ENCODE measurements around the gene CLSTN2. TPM values are rescaled to one million over a fixed set of nuclear protein-coding genes. Genes with fewer than 3 reads are reported as not detected.

Gene CLSTN2
- total and polyA plus RNA-seq, 2 of the 13 experiments (the other 11 are each of a cell fraction or from before 2014, with no cell fraction given): not detected

DNA sequence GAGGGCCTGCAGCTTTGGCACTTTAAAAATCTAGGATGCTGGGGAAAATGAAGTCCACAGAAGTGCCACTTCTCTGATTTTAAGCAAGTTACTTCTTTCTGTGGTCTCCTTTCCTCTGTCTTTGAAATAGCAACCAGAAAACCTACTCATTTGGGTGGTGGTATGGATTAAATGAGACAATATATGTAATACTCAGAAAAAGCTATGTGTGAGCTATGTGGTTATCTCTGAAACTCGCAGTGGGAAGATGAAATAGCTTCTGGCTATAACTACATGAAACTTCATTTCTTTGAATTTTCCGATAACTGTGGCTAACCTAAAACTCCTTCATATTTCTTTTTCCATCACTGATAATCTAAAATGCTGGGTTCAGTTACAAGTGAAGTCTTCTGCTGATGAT, 368.9 kb downstream of the CLSTN2 start (continued):
- no peak for TF ChIP-seq ZBTB44 (CRISPR knock-in tag; IDR thresholded peaks at IDR 0.05)
- TF ChIP-seq ZNF589 (CRISPR knock-in tag; conservative IDR thresholded peaks at IDR 0.05): no peak

GRCh38 chr3:140308535-140308934, 373.6 kb downstream of the CLSTN2 start:
- no peak overlapping the region for H3K4me2 ChIP-seq (ENCODE audit: low read depth, low read length)
- no peak overlapping the region for H3K27ac ChIP-seq (ENCODE audit: extremely low read length, insufficient read depth, low read length)
- 8% methylated on average over 2 of the region's 2 CpGs for WGBS (ENCODE audit: low lambda C conversion rate)
- no peak for FAIRE-seq
- no peaks in the 10 kb centered on the region for H3K79me2 ChIP-seq (ENCODE audit: insufficient read depth, low read length)
- no peak overlapping the region for H2AFZ ChIP-seq (ENCODE audit: low read length)
- in situ Hi-C loops (cut with HindIII; ENCODE audit: extremely low pct_ligation_motif_present, low pct_unique_long_range_greater_than_20kb): no loop called here
- intact Hi-C loops (cut with micrococcal nuclease; ENCODE audit: unreplicated experiment): no loop called here
- H3K9me3 ChIP-seq (ENCODE audit: low read length): no peaks in the 10 kb centered on the region
- DNase-seq (ENCODE audit: low spot score): no peak
- ATAC-seq: no peak
- no peaks in the 10 kb centered on the region for H3K36me3 ChIP-seq (replicated peaks in 1 of 2; ENCODE audit: control insufficient read depth in 1 of 2, insufficient read depth in 2 of 2, low read length in 2 of 2)
- H3K9ac ChIP-seq (ENCODE audit: insufficient read depth, low read depth, low read length): no peak overlapping the region
- POLR2A ChIA-PET: no interaction called here
- CTCF ChIA-PET (ENCODE audit: low intra/inter-chr PET ratio, low total read pairs): no interaction called here
- no peaks in the 10 kb centered on the region for H3K4me1 ChIP-seq (ENCODE audit: insufficient read depth, low read length)
- peaks cover 0 to 4% of the 10 kb centered on the region in 2 experiments; a peak in 1 of 5 replicates for H3K27me3 ChIP-seq (ENCODE audit: control insufficient read depth in 1 of 2, insufficient read depth in 2 of 2, low read length in 2 of 2)
- BruUV-seq (replicated peaks): no TSS peak
- H4K20me1 ChIP-seq (ENCODE audit: insufficient read depth, low read length): no peaks in the 10 kb centered on the region
- no peak overlapping the region for H3K4me3 ChIP-seq (replicated peaks in 1 of 3; ENCODE audit: insufficient read depth in 1 of 3, low read depth in 2 of 3, low read length in 3 of 3)
- TF ChIP-seq SMC3 (IDR thresholded peaks at IDR 0.05; ENCODE audit: low read length) (no peak), ZNF670 (CRISPR knock-in tag; IDR thresholded peaks at IDR 0.05; ENCODE audit: borderline replicate concordance) (no peak), ZNF678 (CRISPR knock-in tag; IDR thresholded peaks at IDR 0.05) (no peak), TFE3 (CRISPR knock-in tag; IDR thresholded peaks at IDR 0.05) (no peak), ZNF33A (CRISPR knock-in tag; IDR thresholded peaks at IDR 0.05; ENCODE audit: borderline replicate concordance) (no peak), NFIB (CRISPR knock-in tag; IDR thresholded peaks at IDR 0.05; ENCODE audit: borderline replicate concordance) (no peak), HCFC1 (IDR thresholded peaks at IDR 0.05; ENCODE audit: low read depth, low read length) (no peak), MIXL1 (CRISPR knock-in tag; IDR thresholded peaks at IDR 0.05) (no peak), ZNF225 (CRISPR knock-in tag; IDR thresholded peaks at IDR 0.05) (no peak), SNAPC4 (CRISPR knock-in tag; IDR thresholded peaks at IDR 0.05) (no peak), DR1 (CRISPR knock-in tag; IDR thresholded peaks at IDR 0.05) (no peak), SP2 (CRISPR knock-in tag; IDR thresholded peaks at IDR 0.05) (no peak), POGZ (CRISPR knock-in tag; IDR thresholded peaks at IDR 0.05) (no peak), STAG1 (CRISPR knock-in tag; IDR thresholded peaks at IDR 0.05) (no peak)
- TF ChIP-seq, protein P1, sequence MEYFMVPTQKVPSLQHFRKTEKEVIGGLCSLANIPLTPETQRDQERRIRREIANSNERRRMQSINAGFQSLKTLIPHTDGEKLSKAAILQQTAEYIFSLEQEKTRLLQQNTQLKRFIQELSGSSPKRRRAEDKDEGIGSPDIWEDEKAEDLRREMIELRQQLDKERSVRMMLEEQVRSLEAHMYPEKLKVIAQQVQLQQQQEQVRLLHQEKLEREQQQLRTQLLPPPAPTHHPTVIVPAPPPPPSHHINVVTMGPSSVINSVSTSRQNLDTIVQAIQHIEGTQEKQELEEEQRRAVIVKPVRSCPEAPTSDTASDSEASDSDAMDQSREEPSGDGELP (IDR thresholded peaks at IDR 0.05; ENCODE audit: borderline replicate concordance, low read depth): no peak
